ENCODE results near the gene TMCC1.

GRCh38 chr3:129835198-129835597 is 58.3 kb downstream of the TMCC1 start:
- no peak for TF ChIP-seq POLR2A (IDR thresholded peaks at IDR 0.05)
- TF ChIP-seq CTCF (IDR thresholded peaks at IDR 0.05) = no peak
